Measurements from ENCODE around the gene ZNF527. TPM values are rescaled to one million over a fixed set of nuclear protein-coding genes. Genes with fewer than 3 reads are reported as not detected.

Gene ZNF527
- 5.5 and 7.1 TPM in 2 replicates for total RNA-seq

DNA sequence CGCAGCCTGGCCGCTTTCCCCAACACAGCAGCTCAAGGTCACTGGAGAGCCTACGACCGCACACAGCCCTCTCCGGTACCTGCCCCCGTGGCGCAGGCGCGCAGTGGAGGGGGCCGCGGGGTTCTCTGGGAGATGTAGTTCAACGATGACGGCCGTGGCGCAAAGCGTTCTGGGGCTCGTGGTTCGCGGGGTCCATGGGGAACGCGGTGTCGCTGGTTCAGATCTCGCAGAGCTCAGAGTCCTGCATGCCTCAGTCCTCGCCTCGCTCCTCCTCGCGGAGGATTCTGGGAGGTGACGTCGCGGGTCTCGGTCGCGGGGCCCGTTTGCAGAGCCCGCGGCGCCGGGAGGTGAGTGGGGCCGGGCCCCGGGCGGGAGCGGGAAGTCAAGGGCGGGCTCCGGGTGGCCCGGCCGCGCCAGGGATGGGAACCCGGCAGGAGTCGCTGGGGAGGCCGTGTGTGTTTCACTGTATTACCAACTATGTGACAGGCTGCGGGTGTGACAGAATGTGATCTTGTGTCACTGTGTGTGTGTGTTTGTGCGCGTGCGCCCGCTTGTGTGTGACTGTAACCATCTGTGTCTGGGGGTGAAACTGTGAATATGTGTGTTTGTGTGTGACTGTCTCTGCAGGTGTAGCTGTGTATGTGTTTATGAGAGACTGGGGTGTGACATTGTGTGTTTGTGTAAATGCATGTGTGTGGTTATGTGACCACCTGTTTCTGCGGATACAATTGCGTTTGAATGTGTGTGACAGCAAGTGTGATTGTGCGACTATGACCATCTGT lies at the start of gene ZNF527:
TSS of gene ZNF527 (plus strand) at position 220 of the 782 bp plus-strand sequence. CDS start 3,100 bp downstream, outside the sequence.

Other genes starting within 250 kb of the ZNF527 start
- gene ZNF585A, start 198.4 kb upstream of the ZNF527 start, total RNA-seq = 5.0 and 6.5 TPM in 2 replicates
- 28.6 and 32.0 TPM in 2 replicates for gene ZNF585B, start 160.6 kb upstream of the ZNF527 start, total RNA-seq
- gene ZNF383, start 152.9 kb upstream of the ZNF527 start, total RNA-seq = 7.4 and 9.3 TPM in 2 replicates
- 6.5 and 8.4 TPM in 2 replicates for gene ZNF569, start 96.3 kb downstream of the ZNF527 start, total RNA-seq
- gene ZNF570, start 98.3 kb downstream of the ZNF527 start, total RNA-seq = 9.7 and 13.2 TPM in 2 replicates
- 2.2 and 3.5 TPM in 2 replicates for gene ZNF793, start 135.8 kb downstream of the ZNF527 start, total RNA-seq
- gene ZNF571, start 223.7 kb downstream of the ZNF527 start, total RNA-seq = 2.3 and 3.2 TPM in 2 replicates
- gene ZNF540, start 223.8 kb downstream of the ZNF527 start, total RNA-seq = 0.44 and 0.66 TPM in 2 replicates